HG02885 (cell line): ENCODE measurements around the gene RPS23.
"Not testable (repeated sequence)": the region's sequence is repeated elsewhere in the genome, so short reads cannot be mapped to it uniquely, and the experiment has no call there.

Source experiments
- ATAC-seq: cut with Tn5 transposase; IDR thresholded peaks from one replicate; pipeline ENCODE4 v1.9.1; 2021; ENCODE audit warnings: mild to moderate bottlenecking; ENCODE audit not compliant: unreplicated experiment, poor library complexity

Gene RPS23

GRCh38 chr5:82290908-82291307 is 12.8 kb upstream of the RPS23 start:
- ATAC-seq, result no peak

GRCh38 chr5:82290005-82290404 is 11.9 kb upstream of the RPS23 start:
- ATAC-seq, result no peak

DNA sequence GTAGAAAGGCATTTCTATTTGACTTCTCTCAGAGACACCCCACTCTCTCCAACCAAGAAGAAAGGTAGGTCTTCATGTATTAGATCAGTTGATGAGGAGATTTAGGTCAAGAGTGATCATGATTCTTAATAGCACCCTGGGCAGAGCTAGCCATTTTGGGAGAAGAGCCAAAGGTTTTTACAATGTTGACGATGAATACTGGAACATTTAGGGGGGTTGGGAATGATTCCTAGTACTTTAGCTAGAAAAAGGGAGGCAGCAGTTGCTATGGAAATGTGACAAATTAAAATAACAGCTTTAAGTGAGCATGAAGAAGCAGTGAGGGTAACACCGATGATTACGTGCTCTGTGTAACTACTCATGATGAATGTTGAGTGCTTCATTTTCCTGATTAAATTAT is 9.5 kb upstream of the RPS23 start:
- ATAC-seq, result no peak

GRCh38 chr5:82285206-82285605 is 7.1 kb upstream of the RPS23 start:
- ATAC-seq, result no peak

DNA sequence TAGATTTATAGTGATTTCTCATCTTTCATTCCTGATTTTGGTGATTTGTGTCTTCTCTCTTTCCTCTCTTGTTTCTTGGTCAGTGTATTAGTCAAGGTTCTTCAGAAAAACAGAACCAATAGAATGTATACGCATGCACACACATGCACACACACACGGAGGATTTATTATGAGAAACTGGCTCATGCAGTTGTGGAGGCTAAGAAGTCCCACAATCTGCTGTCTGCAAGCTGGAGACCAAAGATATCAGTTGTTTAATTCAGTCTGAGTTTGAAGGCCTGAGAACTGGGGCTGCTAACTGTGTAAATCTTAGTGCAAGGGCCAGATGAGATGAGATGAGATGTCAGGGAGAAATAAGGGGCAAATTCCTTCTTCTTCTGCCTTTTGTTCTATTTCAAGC is 5.7 kb upstream of the RPS23 start:
- ATAC-seq, result no peak

DNA sequence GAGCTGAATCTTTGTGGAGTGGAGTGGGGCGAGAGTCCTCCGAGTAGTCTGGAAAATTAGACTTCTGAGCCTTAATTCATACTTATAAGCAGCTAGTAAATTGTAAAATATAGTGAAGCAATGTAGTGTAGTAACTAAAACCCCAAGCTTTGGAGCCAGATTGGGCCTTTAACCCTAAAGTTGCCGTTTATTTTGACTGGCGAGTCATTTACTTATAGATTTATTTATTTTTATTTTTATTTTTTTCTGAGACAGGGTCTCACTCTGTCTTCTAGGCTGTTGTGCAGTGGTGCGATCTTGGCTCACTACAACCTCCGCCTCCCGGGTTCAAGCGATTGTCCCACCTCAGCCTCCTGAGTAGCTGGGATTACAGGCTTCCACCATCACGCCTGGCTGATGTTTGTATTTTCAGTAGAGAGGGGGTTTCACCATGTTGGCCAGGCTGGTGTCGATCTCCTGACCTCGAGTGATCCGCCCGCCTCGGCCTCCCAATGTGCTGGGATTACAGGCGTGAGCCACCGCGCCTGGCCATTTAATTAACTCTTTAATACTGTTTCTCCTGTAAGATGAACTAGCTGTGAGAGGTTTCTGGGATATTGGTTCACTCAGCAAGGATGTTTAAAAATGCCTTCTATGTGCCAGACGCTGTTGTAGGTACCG is 687 bp upstream of the RPS23 start:
- ATAC-seq, result no peak

DNA sequence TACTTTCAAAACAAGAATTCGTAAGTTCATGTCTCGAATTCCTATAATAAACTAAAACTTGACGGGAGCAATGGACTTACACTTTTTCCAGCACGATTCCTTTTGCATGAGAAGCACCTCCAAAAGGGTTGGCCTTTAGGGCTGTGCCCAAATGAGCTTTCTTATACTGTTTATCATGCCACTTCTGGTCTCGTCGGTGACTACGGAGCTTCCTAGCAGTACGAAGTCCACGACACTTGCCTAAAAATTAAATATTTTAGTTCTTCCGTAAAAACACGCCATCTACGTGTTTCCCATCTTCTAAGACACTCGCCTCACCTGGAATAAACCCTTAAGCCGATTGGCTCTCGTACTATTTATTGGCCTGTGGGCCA is 554 bp downstream of the RPS23 start:
- no peak for ATAC-seq

DNA sequence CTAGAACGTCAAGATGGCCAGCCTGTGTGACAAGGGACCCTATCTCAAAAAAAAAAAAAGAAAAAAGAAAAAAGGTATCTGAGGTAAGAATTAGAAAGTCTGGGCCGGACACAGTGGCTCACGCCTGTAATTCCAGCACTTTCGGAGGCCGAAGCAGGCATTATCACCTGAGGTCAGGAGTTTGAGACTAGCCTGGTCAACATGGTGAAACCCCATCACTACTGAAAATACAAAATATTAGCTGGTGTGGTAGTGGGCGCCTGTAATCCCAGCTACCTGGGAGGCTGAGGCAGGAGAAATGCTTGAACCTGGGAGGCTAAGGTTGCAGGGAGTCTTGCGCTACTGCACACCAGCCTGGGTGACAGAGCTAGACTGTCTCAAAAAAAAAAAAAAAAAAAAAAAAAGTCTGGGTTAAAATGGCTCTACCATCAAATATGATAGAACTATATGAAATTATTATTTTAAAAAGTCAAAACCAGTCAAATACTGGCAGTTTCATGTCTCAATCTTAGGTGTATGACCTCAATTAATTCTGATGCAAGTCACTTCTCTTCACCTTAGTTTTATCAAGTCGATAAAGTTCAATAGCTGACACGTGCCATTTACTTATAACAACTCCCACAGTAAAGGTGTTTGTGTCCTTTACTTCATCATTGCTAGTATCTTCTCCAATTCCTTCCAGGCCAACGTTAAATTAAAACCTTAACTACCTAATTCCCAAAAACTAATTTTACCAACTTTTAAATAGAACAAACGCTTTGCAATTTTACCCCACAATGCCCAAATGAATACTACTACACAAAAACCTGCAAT is 1.1 kb downstream of the RPS23 start:
- ATAC-seq, result no peak

DNA sequence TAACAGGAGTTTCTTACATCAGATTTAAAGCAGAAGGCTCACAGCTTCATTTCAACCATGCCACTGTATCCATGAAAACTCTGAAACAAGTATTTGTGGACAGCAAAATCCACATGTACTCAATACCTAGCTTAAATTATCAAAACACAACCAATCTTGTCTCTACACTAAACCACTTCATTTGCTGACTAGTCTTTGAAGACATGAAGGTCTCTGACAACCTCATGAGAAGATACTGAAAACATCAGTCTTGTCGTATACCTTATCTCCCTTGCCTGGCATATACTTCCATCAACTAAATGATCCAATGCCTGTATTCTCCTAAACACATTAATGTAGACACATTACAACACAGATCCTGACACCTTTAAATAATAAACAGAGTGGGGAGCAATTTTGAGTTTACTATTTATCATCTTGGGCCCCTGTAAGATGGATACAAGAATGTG is 2.9 kb downstream of the RPS23 start:
- ATAC-seq, result no peak

GRCh38 chr5:82274343-82275211 is 3.6 kb downstream of the RPS23 start:
- ATAC-seq, result no peak

- ATAC-seq, result not testable (repeated sequence)
Measured at GRCh38 chr5:82273426-82273825, 4.7 kb downstream of the RPS23 start.

DNA sequence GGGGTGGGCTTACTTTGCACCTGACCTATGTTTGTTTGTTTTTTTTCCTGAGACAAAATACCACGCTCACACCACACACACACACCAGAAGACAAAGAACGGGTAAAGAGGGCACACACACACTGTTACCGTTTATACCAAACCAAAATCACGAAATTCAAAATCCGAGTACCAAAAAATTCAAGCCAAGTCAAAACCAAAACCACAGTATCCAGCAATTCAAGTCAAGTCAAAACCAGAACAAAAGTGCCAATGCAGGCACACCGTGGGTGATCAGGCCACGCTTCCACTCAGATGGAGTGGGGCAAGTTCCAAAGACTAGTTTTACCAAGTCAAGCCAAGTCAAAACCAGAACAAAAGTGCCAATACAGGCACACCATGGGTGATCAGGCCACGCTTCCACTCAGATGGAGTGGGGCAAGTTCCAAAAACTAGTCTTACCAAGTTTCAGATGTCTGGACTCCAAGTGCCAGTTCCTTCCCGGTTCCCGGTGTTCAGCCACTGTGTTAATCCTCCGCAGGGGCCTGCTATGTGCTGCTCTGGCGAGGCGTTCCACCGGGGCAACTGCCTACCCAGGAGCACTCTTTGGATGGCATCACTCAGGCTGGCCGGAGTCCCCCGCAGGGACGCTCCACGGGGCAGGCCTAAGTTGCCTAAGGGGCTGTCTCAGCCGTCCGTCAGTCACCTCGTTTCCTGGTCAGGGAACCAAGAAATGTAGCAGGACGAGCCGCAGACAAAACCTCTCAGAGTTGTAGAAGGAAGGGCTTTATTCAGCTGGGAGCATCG is 5.4 kb downstream of the RPS23 start:
- not testable (repeated sequence) for ATAC-seq

- ATAC-seq, result not testable (repeated sequence)
Measured at GRCh38 chr5:82269363-82269762, 8.8 kb downstream of the RPS23 start.

GRCh38 chr5:82267297-82267933 is 10.7 kb downstream of the RPS23 start:
- ATAC-seq, result not testable (repeated sequence)

DNA sequence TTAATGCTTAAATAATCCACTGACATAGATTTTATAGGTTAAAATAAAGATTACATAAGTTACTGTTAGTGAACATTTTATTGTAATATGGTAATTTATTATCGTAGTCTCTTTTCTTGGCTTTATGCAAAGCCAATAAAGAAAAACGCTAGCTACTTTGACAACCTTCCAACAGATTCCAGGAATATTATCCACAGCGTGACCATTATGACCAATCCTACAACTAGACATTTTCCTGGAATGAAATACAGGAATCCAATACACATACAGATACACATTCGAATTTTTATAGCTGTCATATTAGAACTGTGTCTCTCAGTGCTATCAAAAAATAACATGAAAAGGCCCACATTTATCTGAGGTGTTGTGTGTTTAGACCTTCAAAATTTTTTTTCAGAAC is 13.1 kb downstream of the RPS23 start:
- ATAC-seq, result no peak

DNA sequence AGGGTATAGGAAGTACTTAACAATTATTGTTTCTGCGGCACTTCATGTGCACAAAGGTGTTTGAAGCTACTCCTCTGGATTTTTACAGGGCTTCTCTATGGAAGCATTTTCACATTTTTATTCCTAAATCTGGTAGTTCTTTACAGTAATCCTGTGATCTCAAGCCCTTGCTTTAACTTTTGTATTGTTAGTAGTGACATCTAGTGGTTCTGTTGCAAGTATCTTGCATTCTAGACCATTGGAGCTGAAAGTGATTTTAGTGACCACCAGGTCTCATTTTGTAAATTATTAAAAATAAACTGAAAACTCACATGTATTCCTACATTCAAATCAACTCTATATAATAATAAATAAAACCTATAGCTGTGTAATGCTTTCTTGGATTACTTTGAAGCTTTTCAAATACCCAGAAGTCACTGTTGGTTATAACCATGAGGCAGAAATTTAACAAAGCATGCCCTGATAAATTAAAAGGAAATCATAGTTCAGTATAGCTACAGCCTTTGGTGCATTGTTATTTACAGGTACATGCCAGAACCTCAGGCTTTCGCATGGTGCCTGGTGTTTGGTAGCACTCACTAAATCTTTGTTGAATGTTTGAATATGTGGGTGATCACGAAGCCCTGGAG is 18.9 kb downstream of the RPS23 start:
- no peak for ATAC-seq

- no peak for ATAC-seq
Measured at GRCh38 chr5:82257729-82258128, 20.4 kb downstream of the RPS23 start.

- ATAC-seq, result no peak
Measured at GRCh38 chr5:82257247-82257646, 20.9 kb downstream of the RPS23 start.

DNA sequence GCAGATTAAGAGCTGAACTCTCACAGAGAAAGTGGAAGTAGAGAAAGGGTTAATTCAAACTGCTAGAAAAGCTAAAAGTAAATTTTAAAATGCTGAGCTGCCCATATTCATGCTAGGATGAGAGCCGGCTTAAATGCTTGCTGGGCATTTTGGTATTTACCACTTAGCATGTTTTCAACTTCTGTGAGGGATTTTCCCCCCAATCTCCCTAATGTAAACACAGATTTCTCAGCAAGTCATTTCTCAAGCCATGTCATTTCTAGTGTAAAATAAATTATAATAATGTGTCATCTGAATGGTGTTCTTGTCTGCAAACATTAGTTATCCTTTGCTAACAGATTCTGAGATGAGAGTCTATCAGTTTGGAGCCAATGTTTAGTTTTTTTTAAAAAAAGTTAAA is 22.3 kb downstream of the RPS23 start:
- ATAC-seq, result no peak
